Frontal cortex (tissue), 4 donors: Measurements from ENCODE around the gene KIF2B. TPM values are rescaled to one million over a fixed set of nuclear protein-coding genes. Genes with fewer than 3 reads are reported as not detected.
"Not testable (repeated sequence)": the region's sequence is repeated elsewhere in the genome, so short reads cannot be mapped to it uniquely, and the experiment has no call there.

Experiments used
- DNase-seq, 2 donors: peaks; one replicate each; pipeline ENCODE4 v3.0.0; 2012; ENCODE audit warnings: low spot score in 2 of 2
- FAIRE-seq: peaks from 2 replicates; lab custom pipeline; 2012; peaks lifted over from hg19 to GRCh38; lab: Jason Lieb, UNC
- total RNA-seq: library from RNA; depleted of rRNA; stranded (reverse); fragments of >200 nt; gene quantifications from one replicate; pipeline ENCODE4 v1.2.3, GENCODE V29; 2014
- donor health status: control.
- donor health status: control.
- donor health status: control.

Gene KIF2B
- not detected for total RNA-seq

GRCh38 chr17:53822764-53823163 lies at the start of gene KIF2B:
KIF2B (plus strand) TSS chr17:53822927; CDS start chr17:53823034, 107 bp downstream.
- FAIRE-seq (no peak), DNase-seq (no peak)

- DNase-seq, result no peak
- no peak for FAIRE-seq
Measured at GRCh38 chr17:53780320-53780719, 42.4 kb upstream of the KIF2B start.

- DNase-seq (no peak), FAIRE-seq (no peak)
Measured at GRCh38 chr17:53791551-53791950, 31.2 kb upstream of the KIF2B start.

- no peak for FAIRE-seq
- DNase-seq, result no peak
Measured at GRCh38 chr17:53792451-53792850, 30.3 kb upstream of the KIF2B start.

GRCh38 chr17:53792997-53793396 lies 29.7 kb upstream of the KIF2B start:
- no peak for FAIRE-seq

GRCh38 chr17:53794875-53795274 lies 27.9 kb upstream of the KIF2B start:
- DNase-seq, result no peak
- FAIRE-seq, result no peak

More at GRCh38 chr17:53792997-53793396, 29.7 kb upstream of the KIF2B start:
- DNase-seq, result no peak

GRCh38 chr17:53796642-53797041 lies 26.1 kb upstream of the KIF2B start:
- FAIRE-seq (no peak), DNase-seq (no peak)

GRCh38 chr17:53797501-53797900 lies 25.2 kb upstream of the KIF2B start:
- DNase-seq (no peak), FAIRE-seq (no peak)

- DNase-seq, result no peak
- no peak for FAIRE-seq
Measured at GRCh38 chr17:53804437-53804836, 18.3 kb upstream of the KIF2B start.

- FAIRE-seq (no peak), DNase-seq (no peak)
Measured at GRCh38 chr17:53806473-53806872, 16.3 kb upstream of the KIF2B start.

- no peak for FAIRE-seq
- DNase-seq, result no peak
Measured at GRCh38 chr17:53807286-53807685, 15.4 kb upstream of the KIF2B start.

GRCh38 chr17:53818271-53818670 lies 4.5 kb upstream of the KIF2B start:
- DNase-seq, result no peak
- no peak for FAIRE-seq

GRCh38 chr17:53818929-53819328 lies 3.8 kb upstream of the KIF2B start:
- DNase-seq (no peak), FAIRE-seq (no peak)

GRCh38 chr17:53819956-53820355 lies 2.8 kb upstream of the KIF2B start:
- DNase-seq (no peak), FAIRE-seq (no peak)

GRCh38 chr17:53823341-53824050 lies 769 bp downstream of the KIF2B start:
- FAIRE-seq, result no peak
- DNase-seq, result no peak

- not testable (repeated sequence) for DNase-seq, FAIRE-seq
Measured at GRCh38 chr17:53834771-53835170, 12.0 kb downstream of the KIF2B start.

- no peak for DNase-seq
- no peak for FAIRE-seq
Measured at GRCh38 chr17:53837131-53837530, 14.4 kb downstream of the KIF2B start.

GRCh38 chr17:53844491-53845107 lies 21.9 kb downstream of the KIF2B start:
- no peak for DNase-seq
- FAIRE-seq, result no peak

GRCh38 chr17:53871128-53871527 lies 48.4 kb downstream of the KIF2B start:
- not testable (repeated sequence) for DNase-seq, FAIRE-seq
